Body of pancreas (tissue), 4 donors: ENCODE data around the gene ERC2. TPM values are rescaled to one million over a fixed set of nuclear protein-coding genes. Genes with fewer than 3 reads are reported as not detected.

Experiments used
- ATAC-seq: fragments of 150-250 bp; one replicate; pipeline ENCODE4 v1.9.1; 2016
- DNase-seq, 4 donors: peaks; one replicate each; pipeline ENCODE4 v3.0.0-alpha.2; 2019
- H3K27ac ChIP-seq, 4 donors: fragments of 200-600 bp; sonication (generic); 1 replicate in 3 of 4; 2 replicates in 1 of 4; pipeline versions ENCODE4 v1.5.1 to v1.6.1; 2016 to 2019; ENCODE audit warnings: mild to moderate bottlenecking in 1 of 4, mixed read lengths in 1 of 4, moderate library complexity in 1 of 4
- H3K27me3 ChIP-seq, 2 donors: fragments of 200-600 bp; sonication (generic); one replicate each; pipeline ENCODE4 v1.6.0; 2016; ENCODE audit warnings: mild to moderate bottlenecking in 1 of 2
- H3K36me3 ChIP-seq, 2 donors: fragments of 200-600 bp; sonication (generic); replicated peaks in 1 of 2; 2 replicates each; pipeline ENCODE4 v1.5.1; 2016; ENCODE audit warnings: low read depth in 2 of 2; ENCODE audit not compliant: insufficient read depth in 1 of 2
- H3K4me1 ChIP-seq: fragments of 200-600 bp; sonication (generic); one replicate; pipeline ENCODE4 v1.6.0; 2016
- H3K4me3 ChIP-seq, 2 donors: fragments of 200-600 bp; sonication (generic); 1 replicate in 1 of 2; 2 replicates in 1 of 2; pipeline ENCODE4 v1.5.1; 2016 to 2019
- H3K9me3 ChIP-seq, 3 donors: fragments of 200-600 bp; sonication (generic); 1 replicate in 2 of 3; 2 replicates in 1 of 3; pipeline ENCODE4 v1.5.1; 2016
- POLR2A ChIP-seq, 3 donors: fragments of 450-650 bp; IDR thresholded peaks; one replicate each; pipeline ENCODE4 v1.6.1; 2016; ENCODE audit warnings: antibody characterized with exemption in 3 of 3, mild to moderate bottlenecking in 2 of 3
- WGBS, 2 donors: methylation state at CpG; one replicate each; pipeline ENCODE4 v1.1.5; 2017; 5-methylcytosine and 5-hydroxymethylcytosine counted together
- intact Hi-C: fragments of 100-400 bp; cut with DNase I; formaldehyde crosslinking; loops from one replicate; pipeline ENCODE4 v1.15.1; 2023
- total RNA-seq, 2 donors: library from RNA; depleted of rRNA; stranded (reverse); fragments of >200 nt; gene quantifications; one replicate each; pipeline ENCODE4 v1.1.0, GENCODE V29; 2016
- TF ChIP-seq, protein P1 (sequence below), 7 experiments: fragments of 450-650 bp in 4 of 7; fragments of 200-600 bp in 3 of 7; sonication (generic) in 3 of 7; IDR thresholded peaks; one replicate each; pipeline ENCODE4 v1.5.1; 2016 to 2019; ENCODE audit warnings: antibody characterized with exemption in 7 of 7

Gene ERC2
- total RNA-seq, 2 donors from 2014 or later, result 4.0 to 4.7 TPM

DNA sequence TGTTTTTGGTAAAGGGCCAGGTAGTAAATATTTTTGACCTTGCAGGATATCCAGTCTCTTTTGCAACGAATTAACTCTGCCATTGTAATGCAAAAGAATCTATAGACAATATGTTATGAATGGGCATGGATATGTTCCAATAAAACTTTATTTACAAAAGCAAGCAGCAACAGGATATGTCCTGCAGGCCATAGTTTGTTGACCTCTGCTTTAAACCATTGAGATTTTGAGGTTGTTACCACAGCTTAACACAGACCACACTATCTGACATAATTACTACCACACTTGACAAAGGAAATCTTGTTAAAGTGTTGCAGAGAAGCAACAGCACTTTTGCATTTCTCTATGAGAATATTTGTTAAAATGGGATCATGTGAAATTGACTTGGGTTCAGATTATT, 349.3 kb downstream of the ERC2 start:
- TF ChIP-seq, protein P1, sequence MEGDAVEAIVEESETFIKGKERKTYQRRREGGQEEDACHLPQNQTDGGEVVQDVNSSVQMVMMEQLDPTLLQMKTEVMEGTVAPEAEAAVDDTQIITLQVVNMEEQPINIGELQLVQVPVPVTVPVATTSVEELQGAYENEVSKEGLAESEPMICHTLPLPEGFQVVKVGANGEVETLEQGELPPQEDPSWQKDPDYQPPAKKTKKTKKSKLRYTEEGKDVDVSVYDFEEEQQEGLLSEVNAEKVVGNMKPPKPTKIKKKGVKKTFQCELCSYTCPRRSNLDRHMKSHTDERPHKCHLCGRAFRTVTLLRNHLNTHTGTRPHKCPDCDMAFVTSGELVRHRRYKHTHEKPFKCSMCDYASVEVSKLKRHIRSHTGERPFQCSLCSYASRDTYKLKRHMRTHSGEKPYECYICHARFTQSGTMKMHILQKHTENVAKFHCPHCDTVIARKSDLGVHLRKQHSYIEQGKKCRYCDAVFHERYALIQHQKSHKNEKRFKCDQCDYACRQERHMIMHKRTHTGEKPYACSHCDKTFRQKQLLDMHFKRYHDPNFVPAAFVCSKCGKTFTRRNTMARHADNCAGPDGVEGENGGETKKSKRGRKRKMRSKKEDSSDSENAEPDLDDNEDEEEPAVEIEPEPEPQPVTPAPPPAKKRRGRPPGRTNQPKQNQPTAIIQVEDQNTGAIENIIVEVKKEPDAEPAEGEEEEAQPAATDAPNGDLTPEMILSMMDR (IDR thresholded peaks at IDR 0.05), result no peak
- TF ChIP-seq POLR2A (IDR thresholded peaks at IDR 0.05), result no peak
- Histone ChIP-seq H3K9me3 (peaks cover 0 to 5% (median 0%) of the 10 kb centered on the region in 3 donors), H3K27me3 (no peaks in the 10 kb centered on the region), H3K4me1 (no peaks in the 10 kb centered on the region), H3K4me3 (no peak overlapping the region), H3K27ac (no peak overlapping the region), H3K36me3 (no peaks in the 10 kb centered on the region)
- WGBS, 2 donors, result 25 to 27% methylated on average over 1 of the region's 1 CpG
- DNase-seq, result no peak
- intact Hi-C loops, result no loop called here
- no peak for ATAC-seq

DNA sequence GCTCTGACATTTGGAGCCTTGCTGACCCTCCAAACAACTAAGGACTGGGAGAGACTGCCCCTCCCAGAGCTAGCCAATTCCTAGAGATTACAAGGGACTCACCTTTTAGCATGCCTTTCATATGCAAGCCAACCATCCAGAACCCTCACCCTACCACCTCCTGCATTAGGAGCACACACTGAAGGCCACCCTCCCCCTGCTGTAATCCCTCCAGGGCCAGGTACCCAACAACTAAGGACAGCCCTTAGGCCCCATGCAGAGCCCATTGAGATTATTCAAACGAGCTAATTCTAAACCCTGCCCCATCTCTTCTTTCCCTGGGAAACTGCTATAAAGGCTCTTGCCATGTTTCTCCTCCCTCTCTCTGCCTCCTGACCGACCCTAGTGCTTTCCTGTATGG, 352.6 kb downstream of the ERC2 start:
- Histone ChIP-seq H3K4me1 (no peaks in the 10 kb centered on the region), H3K4me3 (no peak overlapping the region), H3K36me3 (no peaks in the 10 kb centered on the region), H3K27ac (no peak overlapping the region), H3K27me3 (no peaks in the 10 kb centered on the region), H3K9me3 (peaks cover 0 to 5% (median 0%) of the 10 kb centered on the region in 3 donors)
- no peak for TF ChIP-seq POLR2A (IDR thresholded peaks at IDR 0.05)
- TF ChIP-seq, protein P1 (IDR thresholded peaks at IDR 0.05), result no peak
- intact Hi-C loops, result no loop called here
- DNase-seq (no peak), ATAC-seq (no peak)
- 34 to 58% methylated on average over 2 of the region's 2 CpGs for WGBS, 2 donors

DNA sequence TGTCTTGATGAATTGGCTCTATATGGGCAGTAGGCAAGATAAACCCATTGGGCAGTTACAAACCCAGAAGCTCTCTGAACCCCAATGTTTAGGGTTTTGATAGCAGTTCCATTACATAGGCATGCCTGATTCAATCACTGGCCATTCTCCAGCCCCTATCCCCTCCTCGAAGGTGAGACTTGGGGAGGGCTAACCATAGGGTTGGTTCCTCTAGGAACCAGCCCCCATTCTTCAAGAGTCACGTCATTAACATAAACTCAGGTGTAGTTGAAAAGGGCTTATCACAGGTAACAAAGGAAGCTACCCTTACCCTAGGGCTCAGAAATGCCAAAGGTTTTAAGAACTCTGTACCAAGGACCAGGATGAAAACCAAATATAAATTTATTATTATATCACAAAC, 353.1 kb downstream of the ERC2 start:
- ATAC-seq (no peak), DNase-seq (no peak)
- TF ChIP-seq, protein P1 (IDR thresholded peaks at IDR 0.05), result no peak
- TF ChIP-seq POLR2A (IDR thresholded peaks at IDR 0.05), result no peak
- intact Hi-C loops, result no loop called here
- Histone ChIP-seq H3K4me1 (no peaks in the 10 kb centered on the region), H3K36me3 (no peaks in the 10 kb centered on the region), H3K4me3 (no peak overlapping the region), H3K27me3 (no peaks in the 10 kb centered on the region), H3K27ac (no peak overlapping the region), H3K9me3 (peaks cover 0 to 5% (median 0%) of the 10 kb centered on the region in 3 donors)
- 74 to 80% methylated on average over 2 of the region's 2 CpGs for WGBS, 2 donors

DNA sequence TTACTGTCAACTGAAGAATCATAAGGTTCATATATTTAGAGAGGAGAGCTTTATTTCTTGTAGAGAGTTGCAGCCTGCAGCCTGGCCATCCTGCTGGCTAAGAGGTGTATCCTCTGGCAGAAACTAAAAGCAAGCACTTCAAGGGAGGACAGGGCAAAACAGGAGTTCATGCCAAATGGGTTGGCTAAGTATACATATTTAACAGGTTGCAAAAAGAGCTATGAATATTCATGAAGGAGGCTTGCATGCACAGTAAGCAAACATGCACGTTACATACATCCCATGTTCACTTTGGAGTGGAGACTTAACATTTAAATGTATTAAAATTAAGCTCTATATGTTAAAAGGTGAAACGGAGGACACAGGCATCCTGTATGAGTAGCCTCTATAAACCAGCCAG, 354.4 kb downstream of the ERC2 start:
- Histone ChIP-seq H3K4me1 (no peaks in the 10 kb centered on the region), H3K36me3 (no peaks in the 10 kb centered on the region), H3K27ac (no peak overlapping the region), H3K4me3 (no peak overlapping the region), H3K27me3 (no peaks in the 10 kb centered on the region), H3K9me3 (peaks cover 0 to 10% (median 0%) of the 10 kb centered on the region in 3 donors)
- ATAC-seq (no peak), DNase-seq (no peak)
- 78 to 81% methylated on average over 2 of the region's 2 CpGs for WGBS, 2 donors
- intact Hi-C loops, result no loop called here
- TF ChIP-seq POLR2A (IDR thresholded peaks at IDR 0.05), result no peak
- TF ChIP-seq, protein P1 (IDR thresholded peaks at IDR 0.05), result no peak

DNA sequence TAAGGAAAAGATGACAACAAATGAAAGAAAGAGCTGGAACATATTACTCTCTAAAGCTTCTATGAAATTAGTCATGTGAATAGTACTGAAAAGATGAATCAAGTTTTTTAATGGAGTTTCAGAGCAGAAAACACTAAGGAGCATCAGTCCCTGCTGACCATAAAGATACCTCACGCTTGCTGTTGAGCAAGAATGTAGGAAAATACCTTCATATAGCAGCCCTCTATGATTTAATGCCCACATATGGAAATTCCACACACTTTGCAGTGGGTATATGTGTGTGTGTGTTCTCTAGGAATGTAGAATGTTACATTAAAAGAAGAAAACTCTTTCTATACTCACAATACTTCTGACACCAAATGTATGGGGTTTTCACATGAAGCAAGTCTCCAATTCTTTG, 355.0 kb downstream of the ERC2 start:
- no peak for DNase-seq
- Histone ChIP-seq H3K4me1 (no peaks in the 10 kb centered on the region), H3K4me3 (no peak overlapping the region), H3K9me3 (peaks cover 0 to 10% (median 0%) of the 10 kb centered on the region in 3 donors), H3K27me3 (no peaks in the 10 kb centered on the region), H3K27ac (no peak overlapping the region), H3K36me3 (no peaks in the 10 kb centered on the region)
- intact Hi-C loops, result no loop called here
- WGBS, 2 donors, result 88 to 93% methylated on average over 1 of the region's 1 CpG
- TF ChIP-seq POLR2A (IDR thresholded peaks at IDR 0.05), result no peak
- TF ChIP-seq, protein P1 (IDR thresholded peaks at IDR 0.05), result no peak
- ATAC-seq, result no peak
